Measurements from ENCODE around the gene MMAB. TPM values are rescaled to one million over a fixed set of nuclear protein-coding genes. Genes with fewer than 3 reads are reported as not detected.
A peak's percentile ranks its signal among the peaks of the same experiment; 100 is the strongest.
"Not testable (repeated sequence)": the region's sequence is repeated elsewhere in the genome, so short reads cannot be mapped to it uniquely, and the experiment has no call there.

The MMAB gene
- total RNA-seq, 3 donors from 2014 or later = 33.1 to 49.3 (median 38.4) TPM

DNA sequence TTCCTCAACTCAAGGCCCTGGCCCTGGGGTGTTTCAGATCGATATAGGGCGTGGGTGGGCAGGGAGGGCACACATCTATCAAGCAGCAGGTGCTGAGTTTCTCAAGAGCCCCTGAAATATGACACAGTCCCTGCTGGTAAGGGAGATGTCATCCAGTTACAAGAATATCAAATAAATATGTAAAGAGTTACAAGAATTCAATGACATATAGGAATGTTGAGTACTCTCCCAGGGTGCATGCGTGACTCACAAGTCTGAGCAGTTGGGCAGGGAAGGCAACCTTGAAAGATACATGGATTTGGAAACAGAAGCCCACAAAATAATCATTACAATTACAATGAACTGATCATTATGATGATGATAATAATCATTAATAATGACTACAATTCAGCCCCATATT, 35.5 kb upstream of the MMAB start:
- H3K36me3 Mint-ChIP-seq (ENCODE audit: insufficient read depth) = no peaks in the 10 kb centered on the region
- ATAC-seq = no peak
- no peak overlapping the region for H3K4me3 Mint-ChIP-seq
- no peaks in the 10 kb centered on the region for H3K9me3 Mint-ChIP-seq
- peaks cover 25% of the 10 kb centered on the region for H3K27me3 Mint-ChIP-seq (ENCODE audit: low read depth)
- peaks cover 2% of the 10 kb centered on the region for H3K4me1 Mint-ChIP-seq (ENCODE audit: low read depth)
- no peak for DNase-seq

DNA sequence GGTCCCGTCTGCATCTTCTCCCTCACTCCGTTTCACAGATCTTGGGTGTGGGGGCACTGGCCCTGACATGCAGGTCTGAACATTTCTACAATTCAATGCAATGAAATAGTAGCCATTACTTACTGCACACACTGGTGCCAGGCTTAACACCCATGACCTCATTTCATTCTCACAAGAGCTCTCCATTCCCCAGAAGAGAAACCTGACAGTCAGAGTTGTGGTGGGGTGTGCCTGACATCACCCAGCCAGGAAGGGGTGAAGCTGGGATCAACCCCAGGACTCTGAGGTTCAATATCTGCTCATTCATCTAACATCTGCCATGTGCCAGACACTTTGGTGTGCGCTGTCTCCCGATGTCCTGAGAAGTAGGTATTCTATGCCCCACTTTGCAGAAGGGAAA, 35.0 kb upstream of the MMAB start:
- H3K4me3 Mint-ChIP-seq = no peak overlapping the region
- peaks cover 20% of the 10 kb centered on the region for H3K27me3 Mint-ChIP-seq (ENCODE audit: low read depth)
- DNase-seq (no peak), ATAC-seq (no peak)
- no peaks in the 10 kb centered on the region for H3K9me3 Mint-ChIP-seq
- H3K36me3 Mint-ChIP-seq (ENCODE audit: insufficient read depth) = no peaks in the 10 kb centered on the region
- H3K4me1 Mint-ChIP-seq (ENCODE audit: low read depth) = peaks cover 3% of the 10 kb centered on the region

DNA sequence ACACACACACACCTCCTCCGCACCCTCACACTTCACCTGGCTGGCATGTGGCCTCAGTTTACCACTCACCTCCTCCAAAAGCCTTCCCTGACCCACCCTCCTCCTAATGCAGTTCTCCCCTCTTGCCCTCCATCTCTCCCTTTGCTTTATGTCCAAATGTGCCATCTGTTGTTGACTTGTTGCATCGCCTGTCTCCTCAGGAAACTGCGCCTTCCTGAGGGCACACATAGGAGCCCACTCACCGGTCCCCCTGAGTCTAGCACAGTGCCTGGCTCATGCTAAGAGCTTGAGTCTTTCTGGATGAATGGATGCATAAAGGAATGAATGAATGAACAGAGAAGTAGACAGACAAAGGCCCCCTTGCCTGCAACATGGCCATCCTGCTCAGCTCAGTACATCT, 34.3 kb upstream of the MMAB start:
- no peak overlapping the region for H3K4me3 Mint-ChIP-seq
- H3K36me3 Mint-ChIP-seq (ENCODE audit: insufficient read depth) = no peaks in the 10 kb centered on the region
- peaks cover 14% of the 10 kb centered on the region for H3K27me3 Mint-ChIP-seq (ENCODE audit: low read depth)
- DNase-seq (no peak), ATAC-seq (no peak)
- peaks cover 3% of the 10 kb centered on the region for H3K4me1 Mint-ChIP-seq (ENCODE audit: low read depth)
- H3K9me3 Mint-ChIP-seq = no peaks in the 10 kb centered on the region

DNA sequence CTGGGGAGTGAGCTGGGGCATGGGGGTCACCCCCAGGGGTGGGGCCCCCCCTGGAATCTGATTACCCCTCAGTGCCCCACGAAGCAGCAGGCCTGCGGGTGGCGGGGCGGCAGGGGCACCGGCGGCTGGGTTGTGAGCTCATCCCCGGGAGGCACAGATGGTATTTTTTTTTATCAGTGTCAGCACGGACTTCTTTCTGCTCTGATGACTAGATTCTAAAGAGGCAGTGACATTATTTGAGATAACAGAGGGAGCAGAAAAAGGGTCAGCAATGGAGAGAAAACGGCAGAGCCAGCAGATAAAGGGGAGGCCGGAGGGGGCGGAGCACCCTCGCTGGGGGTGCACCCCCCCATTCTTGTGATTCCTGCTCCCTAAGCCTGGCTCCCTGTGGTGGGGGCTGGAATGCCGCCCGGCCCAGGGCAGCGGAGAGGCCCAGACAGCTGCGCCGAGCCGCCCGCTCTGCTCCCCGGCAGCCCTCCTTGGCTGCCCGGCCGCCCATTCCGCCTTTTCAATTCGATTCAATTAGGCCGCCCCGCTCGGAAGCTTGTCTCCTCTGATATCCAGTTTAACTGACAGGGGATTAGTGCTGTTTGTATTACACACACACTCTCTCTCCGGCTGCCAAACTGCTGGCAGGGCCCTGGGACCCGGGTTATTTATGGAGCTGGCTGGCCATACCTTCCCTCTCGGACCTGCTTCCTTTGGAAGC, 33.2 kb upstream of the MMAB start:
- no peak for ATAC-seq
- Mint-ChIP-seq H3K36me3 (ENCODE audit: insufficient read depth) (no peaks in the 10 kb centered on the region), H3K4me1 (ENCODE audit: low read depth) (peaks cover 3% of the 10 kb centered on the region), H3K27me3 (ENCODE audit: low read depth) (peaks cover 5% of the 10 kb centered on the region), H3K4me3 (no peak overlapping the region), H3K9me3 (no peaks in the 10 kb centered on the region)
- no peak for DNase-seq

DNA sequence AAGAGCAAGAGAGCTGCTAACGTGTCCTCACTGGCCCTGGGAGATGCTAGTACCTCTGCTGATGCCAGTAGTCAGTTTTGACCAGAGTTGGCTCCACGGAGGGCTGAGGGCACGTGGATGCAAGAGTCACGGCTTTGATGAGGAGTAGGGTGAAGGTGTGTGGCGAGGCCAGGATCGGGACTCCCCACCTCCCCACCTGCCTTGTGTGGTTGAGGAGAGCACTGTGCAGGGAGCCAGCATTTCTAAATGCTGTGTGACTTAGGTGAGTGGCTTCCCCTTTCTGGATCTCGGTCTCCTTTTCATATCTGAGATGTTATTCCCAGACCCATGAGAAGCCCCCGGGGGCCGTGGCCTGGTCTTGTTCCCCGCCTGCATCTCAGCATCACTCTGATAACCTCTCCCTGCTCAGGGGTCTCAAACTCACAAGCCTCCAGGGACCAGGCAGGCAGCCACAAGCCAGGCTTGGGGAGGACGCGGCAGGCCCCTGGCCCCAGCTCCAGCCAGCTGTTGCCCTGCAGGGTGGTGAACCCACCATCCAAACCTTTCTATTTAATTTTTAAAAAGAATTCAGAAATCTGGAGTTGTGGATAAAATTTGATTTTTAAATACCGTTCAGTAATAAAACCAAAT, 32.4 kb upstream of the MMAB start:
- DNase-seq (no peak), ATAC-seq (no peak)
- Mint-ChIP-seq H3K9me3 (no peaks in the 10 kb centered on the region), H3K4me3 (no peak overlapping the region), H3K36me3 (ENCODE audit: insufficient read depth) (no peaks in the 10 kb centered on the region), H3K27me3 (ENCODE audit: low read depth) (peaks cover under 1% of the 10 kb centered on the region), H3K4me1 (ENCODE audit: low read depth) (peaks cover 3% of the 10 kb centered on the region)

DNA sequence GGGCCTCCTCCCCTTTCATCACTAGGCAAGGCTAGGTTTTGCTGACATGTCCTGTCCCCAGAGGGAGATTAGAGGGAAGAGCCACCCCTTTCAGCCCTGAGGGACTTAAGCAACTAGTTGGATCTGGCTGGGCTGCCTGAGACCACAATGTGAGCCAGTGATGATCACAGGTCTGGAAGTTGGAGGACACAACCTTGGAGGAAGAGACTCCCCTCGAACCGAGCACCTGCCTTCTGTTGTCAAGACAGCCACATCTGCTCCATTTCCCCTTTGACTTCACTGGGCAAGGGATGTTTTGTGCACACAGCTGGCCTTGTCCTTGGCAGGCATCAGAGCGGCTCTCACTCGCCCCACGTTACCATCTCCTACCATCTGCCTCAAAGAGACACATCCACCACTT, 31.7 kb upstream of the MMAB start:
- no peaks in the 10 kb centered on the region for H3K36me3 Mint-ChIP-seq (ENCODE audit: insufficient read depth)
- H3K4me1 Mint-ChIP-seq (ENCODE audit: low read depth) = peaks cover 3% of the 10 kb centered on the region
- no peaks in the 10 kb centered on the region for H3K9me3 Mint-ChIP-seq
- no peaks in the 10 kb centered on the region for H3K27me3 Mint-ChIP-seq (ENCODE audit: low read depth)
- no peak for DNase-seq
- no peak overlapping the region for H3K4me3 Mint-ChIP-seq
- no peak for ATAC-seq

DNA sequence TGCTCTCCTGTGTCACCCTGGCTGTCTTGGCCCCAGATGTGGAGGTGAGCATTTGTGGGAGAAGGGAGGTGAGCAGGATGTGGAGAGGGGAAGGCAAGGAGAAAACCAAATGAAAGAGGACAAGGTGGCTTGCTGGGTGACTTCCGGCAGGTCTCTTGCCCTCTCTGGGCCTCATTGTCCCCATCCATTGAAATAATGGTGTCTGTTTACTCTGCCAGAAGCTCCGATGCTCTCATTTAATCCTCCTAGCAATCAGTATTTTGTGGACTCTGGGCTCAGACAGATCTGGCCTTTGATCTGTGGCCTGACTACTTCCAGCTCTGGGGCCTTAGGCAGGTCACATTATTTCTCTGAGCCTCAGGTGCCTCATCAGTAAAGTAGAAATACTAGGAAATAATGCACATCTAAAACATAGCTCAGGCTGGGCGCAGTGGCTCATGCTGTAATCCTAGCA, 30.9 kb upstream of the MMAB start:
- Mint-ChIP-seq H3K4me1 (ENCODE audit: low read depth) (peaks cover 3% of the 10 kb centered on the region), H3K9me3 (no peaks in the 10 kb centered on the region), H3K36me3 (ENCODE audit: insufficient read depth) (no peaks in the 10 kb centered on the region), H3K4me3 (no peak overlapping the region), H3K27me3 (ENCODE audit: low read depth) (no peaks in the 10 kb centered on the region)
- DNase-seq (no peak), ATAC-seq (no peak)

DNA sequence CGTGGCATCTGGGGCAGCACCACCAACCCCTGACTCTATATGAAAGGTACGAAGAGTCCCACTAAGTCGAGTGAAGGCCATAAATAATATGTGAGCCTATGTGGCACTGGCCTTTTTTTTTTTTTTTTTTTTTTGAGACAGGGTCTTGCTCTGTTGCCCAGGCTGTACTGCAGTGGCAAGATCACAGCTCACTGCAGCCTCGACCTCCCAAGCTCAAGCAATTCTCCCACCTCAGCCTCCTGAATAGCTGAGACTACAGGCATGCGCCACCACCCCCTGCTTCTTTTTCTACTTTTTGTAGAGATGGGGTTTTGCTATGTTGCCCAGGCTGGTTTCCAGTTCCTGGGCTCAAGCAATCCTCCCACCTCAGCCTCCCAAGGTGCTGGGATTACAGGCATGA, 28.8 kb upstream of the MMAB start:
- H3K27me3 Mint-ChIP-seq (ENCODE audit: low read depth); H3K4me3 Mint-ChIP-seq; DNase-seq; H3K9me3 Mint-ChIP-seq; H3K36me3 Mint-ChIP-seq (ENCODE audit: insufficient read depth); H3K4me1 Mint-ChIP-seq (ENCODE audit: low read depth); ATAC-seq: not testable (repeated sequence)

DNA sequence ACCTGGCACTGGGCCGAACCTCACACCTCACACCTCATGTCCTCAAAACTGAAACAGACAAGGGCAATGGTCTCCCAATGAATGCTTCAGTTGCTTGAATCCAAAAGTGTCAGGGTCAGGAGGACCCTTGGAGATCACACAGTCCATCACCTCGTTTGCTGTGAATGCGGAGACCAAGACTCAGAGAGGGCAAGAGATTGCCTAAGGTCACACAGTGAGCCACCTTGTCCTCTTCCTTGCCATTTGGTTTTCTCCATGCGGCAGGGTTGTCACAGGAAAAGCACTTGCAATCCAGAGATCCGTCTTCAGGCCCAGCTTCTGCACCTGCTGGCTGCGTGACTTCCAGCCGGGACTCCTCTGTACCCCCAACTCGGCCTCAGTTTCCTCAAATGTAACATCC, 28.3 kb upstream of the MMAB start:
- peaks cover 9% of the 10 kb centered on the region for H3K4me1 Mint-ChIP-seq (ENCODE audit: low read depth)
- no peak for DNase-seq
- H3K27me3 Mint-ChIP-seq (ENCODE audit: low read depth) = no peaks in the 10 kb centered on the region
- ATAC-seq = no peak
- H3K36me3 Mint-ChIP-seq (ENCODE audit: insufficient read depth) = peaks cover 2% of the 10 kb centered on the region
- H3K9me3 Mint-ChIP-seq = no peaks in the 10 kb centered on the region
- H3K4me3 Mint-ChIP-seq = no peak overlapping the region

DNA sequence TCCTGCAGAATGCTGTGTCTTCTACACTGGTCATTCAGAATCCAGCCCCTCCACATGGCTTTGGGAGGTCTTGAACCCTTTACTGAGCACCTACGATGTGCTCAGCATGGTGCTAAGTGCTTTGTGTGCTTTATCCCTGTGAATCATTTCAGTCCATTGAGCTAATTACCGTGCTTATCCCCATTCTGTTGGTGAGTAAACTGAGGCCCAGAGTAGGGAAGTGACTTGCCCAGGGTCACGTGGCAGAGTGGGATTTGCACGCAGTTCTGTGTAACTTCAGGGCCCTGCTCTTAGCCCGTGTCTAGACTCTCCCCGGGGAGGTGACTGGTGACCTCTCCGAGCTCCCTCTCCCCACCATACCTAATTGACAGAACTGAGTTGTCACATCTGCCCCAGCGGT, 27.7 kb upstream of the MMAB start:
- Mint-ChIP-seq H3K4me3 (no peak overlapping the region), H3K27me3 (ENCODE audit: low read depth) (no peaks in the 10 kb centered on the region), H3K4me1 (ENCODE audit: low read depth) (peaks cover 9% of the 10 kb centered on the region), H3K9me3 (no peaks in the 10 kb centered on the region), H3K36me3 (ENCODE audit: insufficient read depth) (peaks cover 2% of the 10 kb centered on the region)
- ATAC-seq (no peak), DNase-seq (no peak)

DNA sequence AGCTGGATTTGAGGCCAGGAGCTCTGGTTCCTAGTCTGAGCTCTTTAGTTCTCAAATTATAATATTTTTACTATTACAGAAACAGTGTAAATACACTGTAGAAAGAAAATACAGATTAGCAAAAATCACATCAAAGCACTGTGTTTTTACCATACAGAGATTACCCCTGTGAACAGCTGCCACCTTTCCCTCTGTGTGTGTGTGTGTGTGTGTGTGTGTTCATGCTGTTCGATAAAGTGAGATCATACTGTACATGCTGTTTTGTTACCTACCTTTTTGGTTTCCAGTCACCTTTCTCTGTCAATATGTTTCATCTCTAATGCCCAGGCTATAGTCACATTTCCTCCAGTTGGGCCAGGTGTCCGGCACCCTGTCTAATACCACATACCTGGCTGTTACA, 27.2 kb upstream of the MMAB start:
- no peak overlapping the region for H3K4me3 Mint-ChIP-seq
- peaks cover 13% of the 10 kb centered on the region for H3K4me1 Mint-ChIP-seq (ENCODE audit: low read depth)
- no peaks in the 10 kb centered on the region for H3K27me3 Mint-ChIP-seq (ENCODE audit: low read depth)
- peaks cover 2% of the 10 kb centered on the region for H3K36me3 Mint-ChIP-seq (ENCODE audit: insufficient read depth)
- ATAC-seq = no peak
- DNase-seq = no peak
- H3K9me3 Mint-ChIP-seq = no peaks in the 10 kb centered on the region

DNA sequence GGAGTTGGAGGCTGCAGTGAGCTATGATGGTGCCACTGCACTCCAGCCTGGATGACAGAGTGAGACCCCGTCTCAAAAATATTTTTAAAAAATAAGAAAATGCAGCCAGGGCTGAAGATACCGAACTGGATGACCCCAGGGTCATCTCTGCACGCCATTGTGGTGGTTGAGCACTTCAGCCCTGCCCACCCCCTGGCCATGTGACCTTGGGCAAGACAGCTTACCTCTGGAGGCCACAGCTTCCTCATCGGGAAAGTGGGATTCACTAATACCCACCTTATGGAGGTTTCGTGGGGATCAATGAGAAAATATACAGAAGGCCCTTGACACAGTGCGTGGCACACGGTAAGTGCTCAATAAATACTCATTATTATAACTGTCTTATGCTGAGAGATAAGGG, 25.8 kb upstream of the MMAB start:
- Mint-ChIP-seq H3K4me1 (ENCODE audit: low read depth) (peaks cover 26% of the 10 kb centered on the region), H3K4me3 (no peak overlapping the region), H3K36me3 (ENCODE audit: insufficient read depth) (peaks cover 2% of the 10 kb centered on the region), H3K27me3 (ENCODE audit: low read depth) (no peaks in the 10 kb centered on the region), H3K9me3 (no peaks in the 10 kb centered on the region)
- DNase-seq = no peak
- no peak for ATAC-seq

DNA sequence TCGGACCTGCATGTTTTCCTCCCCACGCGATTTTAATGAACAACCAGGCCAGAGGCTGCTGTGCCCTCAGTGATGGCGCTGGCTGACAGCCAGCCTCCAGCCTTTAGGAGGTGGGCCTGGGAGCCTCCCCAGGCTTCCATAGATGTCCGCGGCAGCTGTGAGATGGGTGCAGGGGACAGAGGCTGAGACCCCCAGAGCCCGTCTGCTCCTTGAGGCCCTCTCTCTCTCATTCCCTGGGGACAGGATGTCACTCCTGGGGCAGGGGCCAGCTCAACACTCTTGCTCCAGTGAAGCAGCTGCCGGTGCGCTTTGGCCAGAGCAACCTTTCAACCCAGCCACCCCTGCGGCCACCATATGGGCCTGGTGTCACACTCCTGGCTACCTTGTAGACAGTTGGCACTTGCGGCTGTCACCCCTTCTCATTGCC, 25.1 kb upstream of the MMAB start:
- no peak for ATAC-seq
- DNase-seq = no peak
- Mint-ChIP-seq H3K36me3 (ENCODE audit: insufficient read depth) (peaks cover 2% of the 10 kb centered on the region), H3K27me3 (ENCODE audit: low read depth) (no peaks in the 10 kb centered on the region), H3K9me3 (no peaks in the 10 kb centered on the region), H3K4me3 (no peak overlapping the region), H3K4me1 (ENCODE audit: low read depth) (peaks cover 25% of the 10 kb centered on the region)

DNA sequence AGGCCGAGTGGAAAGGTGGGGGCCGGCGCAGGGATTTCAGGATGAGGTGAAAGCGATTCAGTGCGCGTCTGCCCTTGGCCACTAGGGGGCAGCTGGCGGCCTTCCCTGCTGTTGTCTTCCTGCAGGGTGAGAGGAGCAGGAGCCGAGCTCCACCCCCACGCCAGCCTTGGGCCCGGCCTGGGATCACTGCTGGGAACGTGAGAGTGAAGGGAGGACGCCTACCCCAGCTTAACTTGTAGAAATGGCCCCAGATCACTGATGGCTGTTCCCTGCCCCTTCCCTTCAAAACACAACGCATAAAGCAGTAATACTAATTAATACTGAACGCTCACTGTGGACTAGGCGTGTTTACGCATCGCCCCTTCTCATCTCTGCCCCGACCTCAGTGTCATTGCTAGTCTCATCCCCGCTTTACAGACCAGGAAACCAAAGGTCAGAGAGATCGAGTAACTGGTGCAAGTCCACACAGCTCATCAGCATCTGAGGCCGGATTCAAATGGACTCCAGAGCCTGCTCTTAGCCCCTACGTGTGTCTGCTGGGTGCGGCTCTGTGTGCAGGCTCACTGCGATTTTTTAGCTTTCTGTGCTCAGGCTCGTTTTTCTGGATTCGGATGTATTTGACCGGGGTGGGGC, 24.6 kb upstream of the MMAB start:
- Mint-ChIP-seq H3K27me3 (ENCODE audit: low read depth) (no peaks in the 10 kb centered on the region), H3K4me3 (no peak overlapping the region), H3K36me3 (ENCODE audit: insufficient read depth) (peaks cover 2% of the 10 kb centered on the region), H3K9me3 (no peaks in the 10 kb centered on the region), H3K4me1 (ENCODE audit: low read depth) (peaks cover 25% of the 10 kb centered on the region)
- ATAC-seq (peak; percentile 67 to 78), DNase-seq (peak; percentile 59)

DNA sequence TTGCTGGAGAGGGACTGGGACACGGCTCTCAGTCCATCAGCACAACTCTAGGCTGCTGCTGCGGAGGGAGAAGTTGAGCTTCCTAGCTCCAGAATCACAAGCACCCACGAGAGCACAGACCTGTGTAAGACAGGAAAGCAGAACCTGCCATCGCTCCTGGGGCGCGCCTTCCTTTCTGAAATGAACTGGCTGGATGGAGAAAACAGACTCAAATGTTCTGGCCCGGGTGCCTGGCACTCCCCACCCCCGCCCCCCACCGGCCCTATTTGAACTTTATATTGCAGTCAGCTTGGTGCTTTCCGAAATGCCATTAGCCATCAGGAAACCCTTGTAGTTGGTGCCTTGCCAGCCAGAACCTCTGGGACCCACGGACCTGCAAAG, 24.1 kb upstream of the MMAB start:
- ATAC-seq = peak; percentile 6 to 11
- DNase-seq = no peak
- H3K4me1 Mint-ChIP-seq (ENCODE audit: low read depth) = peaks cover 25% of the 10 kb centered on the region
- H3K36me3 Mint-ChIP-seq (ENCODE audit: insufficient read depth) = peaks cover 2% of the 10 kb centered on the region
- no peaks in the 10 kb centered on the region for H3K9me3 Mint-ChIP-seq
- H3K27me3 Mint-ChIP-seq (ENCODE audit: low read depth) = no peaks in the 10 kb centered on the region
- no peak overlapping the region for H3K4me3 Mint-ChIP-seq

All from activated T-cell treated with anti-CD3 and anti-CD28 coated beads, Interleukin-2, amount 50 U/mL, for 4 hours (primary cell).